ENCODE results near the gene C1RL. TPM values are rescaled to one million over a fixed set of nuclear protein-coding genes. Genes with fewer than 3 reads are reported as not detected.

The C1RL gene
- total RNA-seq, 1 experiment from 2014 or later, result 25.9 TPM

DNA sequence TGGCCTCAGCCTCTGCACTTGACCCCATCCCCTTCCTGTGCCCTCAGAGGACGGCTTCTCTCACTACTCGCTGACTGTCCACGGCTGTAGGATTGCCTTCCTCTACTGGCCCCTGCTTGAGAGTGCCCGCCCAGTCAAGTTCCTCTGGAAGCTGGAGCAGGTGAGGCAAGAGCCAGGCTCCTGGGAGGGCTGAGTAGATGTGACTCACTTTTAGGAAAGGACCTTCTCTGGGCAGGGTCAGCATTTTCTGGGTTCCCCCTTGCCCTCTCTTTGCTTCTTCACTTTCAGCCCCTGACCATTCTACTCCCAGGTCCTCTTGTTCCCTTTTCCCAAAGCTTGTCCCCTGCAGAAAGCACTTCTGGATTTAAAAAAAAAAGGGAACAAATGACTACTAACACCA is 28.9 kb upstream of the C1RL start:
- no peak overlapping the region for H2AFZ ChIP-seq (ENCODE audit: low read depth, low read length, poor library complexity, severe bottlenecking)
- no peak overlapping the region for H3K4me3 ChIP-seq (replicated peaks in 1 of 2; ENCODE audit: low read depth in 1 of 2, low read length in 2 of 2)
- H3K9me2 ChIP-seq (ENCODE audit: insufficient read depth), result no peaks in the 10 kb centered on the region
- H3K4me2 ChIP-seq (ENCODE audit: low read length), result no peak overlapping the region
- no peak overlapping the region for H3K9ac ChIP-seq (ENCODE audit: low read length)
- ChIA-PET RAD21 (ENCODE audit: low non-redundant PET in 1 of 2, low total read pairs in 2 of 2, uncharacterized antibody in 2 of 2, unreplicated experiment in 2 of 2) (no interaction called here), CTCF (no interaction called here), POLR2A (no interaction called here)
- intact Hi-C loops (cut with micrococcal nuclease), result no loop called here
- no peaks in the 10 kb centered on the region for H3K79me2 ChIP-seq (ENCODE audit: insufficient read depth, low read length)
- peaks cover 0 to 8% of the 10 kb centered on the region in 2 experiments; a peak in 3 of 4 replicates for H3K36me3 ChIP-seq (ENCODE audit: control insufficient read depth in 1 of 2, insufficient read depth in 2 of 2, low read length in 2 of 2)
- H3K4me1 ChIP-seq (ENCODE audit: control insufficient read depth in 1 of 2, insufficient read depth in 2 of 2, low read length in 2 of 2), result no peaks in the 10 kb centered on the region
- no peaks in the 10 kb centered on the region for H4K20me1 ChIP-seq (ENCODE audit: insufficient read depth)
- BruUV-seq (replicated peaks), result no TSS peak
- no peak for TF ChIP-seq TCF7L2 (IDR thresholded peaks at IDR 0.05; ENCODE audit: borderline replicate concordance, extremely low read depth, insufficient read depth, insufficient read length)
- TF ChIP-seq YY1 (IDR thresholded peaks at IDR 0.05; ENCODE audit: extremely low read depth, insufficient replicate concordance, low read depth, low read length), result no peak
- no peak for TF ChIP-seq RAD21 (IDR thresholded peaks at IDR 0.05; ENCODE audit: low read depth)
- TF ChIP-seq FOSL1 (IDR thresholded peaks at IDR 0.05; ENCODE audit: low read depth), result no peak
- TF ChIP-seq POLR2AphosphoS5 (IDR thresholded peaks at IDR 0.05; ENCODE audit: low read depth, low read length), result no peak
- DNase-seq (ENCODE audit: low read depth, low spot score) (no peak), ATAC-seq (no peak)
- no peak overlapping the region for H3K27ac ChIP-seq (ENCODE audit: low read depth, low read length)
- H3K9me3 ChIP-seq (ENCODE audit: control insufficient read depth in 1 of 2, insufficient read depth in 1 of 2, low read depth in 1 of 2, low read length in 2 of 2), result no peaks in the 10 kb centered on the region
- H3K27me3 ChIP-seq (ENCODE audit: insufficient read depth, low read length), result no peaks in the 10 kb centered on the region

GRCh38 chr12:7136676-7137075 is 27.7 kb upstream of the C1RL start:
- CTCF ChIA-PET, result no interaction called here
- H4K20me1 ChIP-seq (ENCODE audit: insufficient read depth), result no peaks in the 10 kb centered on the region
- DNase-seq (ENCODE audit: low read depth, low spot score) (no peak), ATAC-seq (no peak)
- no peak overlapping the region for H3K9ac ChIP-seq (ENCODE audit: low read length)
- no peaks in the 10 kb centered on the region for H3K79me2 ChIP-seq (ENCODE audit: insufficient read depth, low read length)
- no peak overlapping the region for H2AFZ ChIP-seq (ENCODE audit: low read depth, low read length, poor library complexity, severe bottlenecking)
- intact Hi-C loops (cut with micrococcal nuclease), result no loop called here
- no peak for TF ChIP-seq TCF7L2 (IDR thresholded peaks at IDR 0.05; ENCODE audit: borderline replicate concordance, extremely low read depth, insufficient read depth, insufficient read length)
- TF ChIP-seq POLR2A (IDR thresholded peaks at IDR 0.05; ENCODE audit: borderline replicate concordance, extremely low read depth, insufficient read depth, insufficient read length), result no peak
- TF ChIP-seq ZNF274 (IDR thresholded peaks at IDR 0.05; ENCODE audit: low read depth, low read length), result no peak
- TF ChIP-seq ZFX (IDR thresholded peaks at IDR 0.05), result no peak
- TF ChIP-seq, protein P1, sequence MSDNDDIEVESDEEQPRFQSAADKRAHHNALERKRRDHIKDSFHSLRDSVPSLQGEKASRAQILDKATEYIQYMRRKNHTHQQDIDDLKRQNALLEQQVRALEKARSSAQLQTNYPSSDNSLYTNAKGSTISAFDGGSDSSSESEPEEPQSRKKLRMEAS (IDR thresholded peaks at IDR 0.05), result no peak
- no peak for TF ChIP-seq CEBPB (IDR thresholded peaks at IDR 0.05; ENCODE audit: low read depth)
- TF ChIP-seq, protein P2, sequence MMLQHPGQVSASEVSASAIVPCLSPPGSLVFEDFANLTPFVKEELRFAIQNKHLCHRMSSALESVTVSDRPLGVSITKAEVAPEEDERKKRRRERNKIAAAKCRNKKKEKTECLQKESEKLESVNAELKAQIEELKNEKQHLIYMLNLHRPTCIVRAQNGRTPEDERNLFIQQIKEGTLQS (IDR thresholded peaks at IDR 0.05), result no peak
- TF ChIP-seq SIN3A (IDR thresholded peaks at IDR 0.05; ENCODE audit: low read depth), result no peak
- TF ChIP-seq RAD21 (IDR thresholded peaks at IDR 0.05; ENCODE audit: low read depth), result no peak
- TF ChIP-seq, protein P3, sequence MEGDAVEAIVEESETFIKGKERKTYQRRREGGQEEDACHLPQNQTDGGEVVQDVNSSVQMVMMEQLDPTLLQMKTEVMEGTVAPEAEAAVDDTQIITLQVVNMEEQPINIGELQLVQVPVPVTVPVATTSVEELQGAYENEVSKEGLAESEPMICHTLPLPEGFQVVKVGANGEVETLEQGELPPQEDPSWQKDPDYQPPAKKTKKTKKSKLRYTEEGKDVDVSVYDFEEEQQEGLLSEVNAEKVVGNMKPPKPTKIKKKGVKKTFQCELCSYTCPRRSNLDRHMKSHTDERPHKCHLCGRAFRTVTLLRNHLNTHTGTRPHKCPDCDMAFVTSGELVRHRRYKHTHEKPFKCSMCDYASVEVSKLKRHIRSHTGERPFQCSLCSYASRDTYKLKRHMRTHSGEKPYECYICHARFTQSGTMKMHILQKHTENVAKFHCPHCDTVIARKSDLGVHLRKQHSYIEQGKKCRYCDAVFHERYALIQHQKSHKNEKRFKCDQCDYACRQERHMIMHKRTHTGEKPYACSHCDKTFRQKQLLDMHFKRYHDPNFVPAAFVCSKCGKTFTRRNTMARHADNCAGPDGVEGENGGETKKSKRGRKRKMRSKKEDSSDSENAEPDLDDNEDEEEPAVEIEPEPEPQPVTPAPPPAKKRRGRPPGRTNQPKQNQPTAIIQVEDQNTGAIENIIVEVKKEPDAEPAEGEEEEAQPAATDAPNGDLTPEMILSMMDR (IDR thresholded peaks at IDR 0.05 in 2 of 3, conservative IDR thresholded peaks at IDR 0.05 in 1 of 3; ENCODE audit: borderline replicate concordance in 1 of 3, insufficient read depth in 1 of 3, low read depth in 2 of 3, low read length in 2 of 3), result no peak
- no peak for TF ChIP-seq SP1 (IDR thresholded peaks at IDR 0.05; ENCODE audit: low read depth)
- no peak for TF ChIP-seq CBX3 (IDR thresholded peaks at IDR 0.05; ENCODE audit: low read depth)
- no peak for TF ChIP-seq POLR2AphosphoS5 (IDR thresholded peaks at IDR 0.05; ENCODE audit: low read depth, low read length)
- no TSS peak for BruUV-seq (replicated peaks)
- peaks cover 0 to 3% of the 10 kb centered on the region in 2 experiments; a peak in 2 of 4 replicates for H3K4me1 ChIP-seq (ENCODE audit: control insufficient read depth in 1 of 2, insufficient read depth in 2 of 2, low read length in 2 of 2)
- no peaks in the 10 kb centered on the region for H3K27me3 ChIP-seq (ENCODE audit: insufficient read depth, low read length)
- no peak overlapping the region for H3K4me2 ChIP-seq (ENCODE audit: low read length)
- H3K27ac ChIP-seq (ENCODE audit: low read depth, low read length), result no peak overlapping the region
- H3K9me2 ChIP-seq (ENCODE audit: insufficient read depth), result no peaks in the 10 kb centered on the region
- no peaks in the 10 kb centered on the region for H3K9me3 ChIP-seq (ENCODE audit: control insufficient read depth in 1 of 2, insufficient read depth in 1 of 2, low read depth in 1 of 2, low read length in 2 of 2)
- RAD21 ChIA-PET (ENCODE audit: low non-redundant PET in 1 of 2, low total read pairs in 2 of 2, uncharacterized antibody in 2 of 2, unreplicated experiment in 2 of 2), result no interaction called here
- POLR2A ChIA-PET, result no interaction called here
- peaks cover 0 to 8% of the 10 kb centered on the region in 2 experiments; a peak in 3 of 4 replicates for H3K36me3 ChIP-seq (ENCODE audit: control insufficient read depth in 1 of 2, insufficient read depth in 2 of 2, low read length in 2 of 2)
- no peak overlapping the region for H3K4me3 ChIP-seq (replicated peaks in 1 of 2; ENCODE audit: low read depth in 1 of 2, low read length in 2 of 2)
